Gastrocnemius medialis (tissue), 4 donors: ENCODE results near the gene EEF1A2. TPM values are rescaled to one million over a fixed set of nuclear protein-coding genes. Genes with fewer than 3 reads are reported as not detected.

Experiments used
- ATAC-seq, 2 donors: fragments of 150-250 bp; one replicate each; pipeline ENCODE4 v1.9.1; 2016
- DNase-seq, 2 donors: peaks; one replicate each; pipeline ENCODE4 v3.0.0-alpha.2; 2019
- H3K27ac ChIP-seq, 4 donors: fragments of 200-600 bp; sonication (generic); 1 replicate in 1 of 4; 2 replicates in 3 of 4; pipeline ENCODE4 v1.5.1; 2016 to 2018; ENCODE audit warnings: mild to moderate bottlenecking in 2 of 4, moderate library complexity in 1 of 4
- H3K27me3 ChIP-seq, 3 donors: fragments of 200-600 bp; sonication (generic) in 2 of 3; 1 replicate in 1 of 3; 2 replicates in 2 of 3; pipeline versions ENCODE4 v1.5.1 to v1.6.0; 2016 to 2019; ENCODE audit warnings: mild to moderate bottlenecking in 1 of 3, moderate library complexity in 1 of 3
- H3K36me3 ChIP-seq, 2 donors: fragments of 200-600 bp; sonication (generic) in 1 of 2; one replicate each; pipeline ENCODE4 v1.5.1; 2017 to 2018
- H3K4me1 ChIP-seq, 2 donors: fragments of 200-600 bp; sonication (generic) in 1 of 2; one replicate each; pipeline ENCODE4 v1.5.1; 2016 to 2017; ENCODE audit warnings: mild to moderate bottlenecking in 2 of 2
- H3K4me3 ChIP-seq, 4 donors: fragments of 200-600 bp; sonication (generic) in 3 of 4; 1 replicate in 1 of 4; 2 replicates in 3 of 4; pipeline ENCODE4 v1.5.1; 2016 to 2019; ENCODE audit warnings: mild to moderate bottlenecking in 2 of 4
- H3K9me3 ChIP-seq, 3 donors: fragments of 200-600 bp; sonication (generic) in 2 of 3; 1 replicate in 1 of 3; 2 replicates in 2 of 3; pipeline ENCODE4 v1.5.1; 2016 to 2019
- CTCF ChIP-seq, 5 experiments: fragments of 450-650 bp in 3 of 5; fragments of 200-600 bp in 2 of 5; sonication (generic) in 2 of 5; IDR thresholded peaks in 4 of 5; conservative IDR thresholded peaks in 1 of 5; 1 replicate in 4 of 5; 2 replicates in 1 of 5; pipeline ENCODE4 v1.5.1; 2016 to 2019; ENCODE audit warnings: antibody characterized with exemption in 5 of 5, mild to moderate bottlenecking in 3 of 5, moderate library complexity in 3 of 5
- POLR2A ChIP-seq, 2 donors: fragments of 450-650 bp; IDR thresholded peaks; one replicate each; pipeline ENCODE4 v1.6.1; 2017; ENCODE audit warnings: antibody characterized with exemption in 2 of 2, mild to moderate bottlenecking in 2 of 2, moderate library complexity in 2 of 2
- in situ Hi-C, 4 donors: fragments of 200-750 bp; cut with MboI; loops; one replicate each; pipeline versions ENCODE4 v1.15.0 to v1.8.0; 2017; ENCODE audit warnings: low sequenced_read_pairs in 4 of 4
- intact Hi-C: fragments of 100-400 bp; cut with DNase I; formaldehyde crosslinking; loops from one replicate; pipeline ENCODE4 v1.15.1; 2023; ENCODE audit warnings: low total_unique reads
- total RNA-seq, 4 donors: library from RNA; depleted of rRNA; stranded (reverse); fragments of >200 nt; gene quantifications; one replicate each; pipeline versions ENCODE4 v1.1.0 to v1.2.3, GENCODE V29; 2016

The EEF1A2 gene
- total RNA-seq, 4 donors from 2014 or later: 1,736 to 2,603 (median 2,395) TPM

GRCh38 chr20:63520934-63521601, 22.2 kb upstream of the EEF1A2 start:
- Histone ChIP-seq H3K36me3 (no peaks in the 10 kb centered on the region), H3K9me3 (no peaks in the 10 kb centered on the region), H3K27me3 (no peaks in the 10 kb centered on the region), H3K4me1 (peaks cover 12 to 23% of the 10 kb centered on the region in 2 donors), H3K27ac (peak overlapping the region; percentile 85 to 92 (median 87)), H3K4me3 (peak overlapping the region; percentile 75 to 88 (median 85))
- ATAC-seq: peak; percentile 40 to 43
- peak in 2 of 5 experiments; percentile 6 to 18 for TF ChIP-seq CTCF (IDR thresholded peaks at IDR 0.05 in 4 of 5, conservative IDR thresholded peaks at IDR 0.05 in 1 of 5)
- no peak for TF ChIP-seq POLR2A (IDR thresholded peaks at IDR 0.05)
- in situ Hi-C loops: no loop called here
- no peak for DNase-seq
- intact Hi-C loops: loop anchor here (1.0 kb wide), 1 partner anchor 25 kb away; no protein-coding TSS in a partner anchor

DNA sequence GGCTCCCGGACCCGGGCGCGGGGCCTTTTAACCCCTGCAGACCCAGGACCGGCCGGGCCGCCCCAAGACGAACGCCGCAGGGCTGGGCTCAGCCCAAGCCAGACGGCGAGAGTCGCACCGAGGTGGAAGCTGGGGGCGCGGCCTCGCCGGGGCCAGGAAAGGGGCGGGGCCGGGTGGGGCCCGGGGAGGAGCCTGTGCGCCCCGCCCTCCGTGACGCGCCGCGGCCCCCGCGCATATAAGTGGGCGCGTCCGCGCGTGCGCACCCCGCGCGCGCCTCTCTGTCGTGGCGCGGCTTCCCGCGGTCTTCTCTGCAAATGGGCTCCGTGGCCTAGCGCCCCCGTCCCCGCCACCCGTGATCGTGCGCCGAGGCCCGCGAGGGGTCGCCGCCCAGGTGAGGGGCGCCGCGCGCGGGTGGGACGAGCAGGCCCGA, 21.6 kb upstream of the EEF1A2 start, which contains the start of gene PPDPF:
Gene PPDPF (plus strand): TSS at position 262 of the 430 bp plus-strand sequence. CDS start 544 bp downstream, outside the sequence.
- H3K27ac ChIP-seq: peak within 1 kb of the TSS; percentile 85 to 92 (median 87)
- no peaks in the 10 kb centered on the region for H3K9me3 ChIP-seq
- peak within 1 kb of the TSS; percentile 75 to 88 (median 85) for H3K4me3 ChIP-seq
- TF ChIP-seq POLR2A (IDR thresholded peaks at IDR 0.05): peak; percentile 89 to 92
- TF ChIP-seq CTCF (IDR thresholded peaks at IDR 0.05 in 4 of 5, conservative IDR thresholded peaks at IDR 0.05 in 1 of 5): no peak
- peak; percentile 88 to 90 for ATAC-seq
- peak; percentile 60 to 73 for DNase-seq
- in situ Hi-C loops: no loop called here
- H3K4me1 ChIP-seq: peaks cover 12 to 23% of the 10 kb centered on the region in 2 donors
- H3K27me3 ChIP-seq: no peaks in the 10 kb centered on the region
- intact Hi-C loops: loop anchor here (1.0 kb wide), 1 partner anchor 24 kb away; no protein-coding TSS in a partner anchor
- no peaks in the 10 kb centered on the region for H3K36me3 ChIP-seq

DNA sequence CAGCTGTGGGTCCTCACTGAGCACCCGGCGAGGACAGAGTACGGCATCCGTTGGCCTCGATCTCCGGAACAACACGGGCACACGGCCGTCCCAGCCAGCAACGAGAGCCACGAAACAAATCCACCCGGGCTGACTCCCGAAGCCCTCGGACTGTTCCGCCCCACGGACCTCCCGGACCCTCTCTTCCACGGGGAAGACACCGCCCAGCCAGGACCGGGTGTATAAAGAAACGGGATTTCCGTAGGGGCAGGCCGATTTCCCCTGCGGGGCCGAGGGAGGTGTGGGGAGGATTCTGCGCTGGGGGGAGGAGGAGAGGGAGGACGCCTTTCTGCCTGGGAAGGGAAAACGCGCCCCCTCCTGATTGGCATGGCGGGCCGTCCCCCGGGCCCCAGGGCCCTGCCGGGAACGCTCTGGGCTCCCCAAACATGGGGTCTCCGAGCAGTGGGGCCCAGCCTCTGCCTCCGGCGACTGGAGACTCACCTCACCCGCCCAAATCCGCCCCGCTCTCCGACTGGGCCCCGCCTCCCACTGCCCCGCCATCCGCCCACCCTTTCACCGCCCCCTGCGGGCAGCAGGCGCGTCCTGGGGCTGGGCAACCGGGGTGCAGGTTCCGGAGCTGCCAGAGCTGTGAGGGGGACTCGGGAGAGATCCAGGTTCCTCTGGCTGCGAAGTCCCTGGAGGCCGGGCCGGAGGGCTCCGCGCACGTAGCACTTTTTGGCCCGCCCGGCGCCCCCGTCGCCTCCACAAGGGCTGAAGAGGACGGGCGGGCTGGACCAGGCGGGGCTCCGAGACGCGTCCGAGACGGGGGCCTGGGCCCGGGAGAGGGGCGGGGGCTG, 21.0 kb upstream of the EEF1A2 start:
- ATAC-seq (peak; percentile 73 to 78), DNase-seq (peak; percentile 46 to 50)
- intact Hi-C loops (loop anchor here (1.0 kb wide), 1 partner anchor 24 kb away; no protein-coding TSS in a partner anchor), in situ Hi-C loops (no loop called here)
- no peaks in the 10 kb centered on the region for H3K9me3 ChIP-seq
- no peaks in the 10 kb centered on the region for H3K36me3 ChIP-seq
- peak overlapping the region; percentile 75 to 88 (median 85) for H3K4me3 ChIP-seq
- no peaks in the 10 kb centered on the region for H3K27me3 ChIP-seq
- H3K4me1 ChIP-seq: peaks cover 12 to 23% of the 10 kb centered on the region in 2 donors
- peak in 4 of 5 experiments; percentile 55 to 71 (median 60) for TF ChIP-seq CTCF (IDR thresholded peaks at IDR 0.05 in 4 of 5, conservative IDR thresholded peaks at IDR 0.05 in 1 of 5)
- TF ChIP-seq POLR2A (IDR thresholded peaks at IDR 0.05): no peak
- H3K27ac ChIP-seq: peak overlapping the region; percentile 85 to 92 (median 87)

DNA sequence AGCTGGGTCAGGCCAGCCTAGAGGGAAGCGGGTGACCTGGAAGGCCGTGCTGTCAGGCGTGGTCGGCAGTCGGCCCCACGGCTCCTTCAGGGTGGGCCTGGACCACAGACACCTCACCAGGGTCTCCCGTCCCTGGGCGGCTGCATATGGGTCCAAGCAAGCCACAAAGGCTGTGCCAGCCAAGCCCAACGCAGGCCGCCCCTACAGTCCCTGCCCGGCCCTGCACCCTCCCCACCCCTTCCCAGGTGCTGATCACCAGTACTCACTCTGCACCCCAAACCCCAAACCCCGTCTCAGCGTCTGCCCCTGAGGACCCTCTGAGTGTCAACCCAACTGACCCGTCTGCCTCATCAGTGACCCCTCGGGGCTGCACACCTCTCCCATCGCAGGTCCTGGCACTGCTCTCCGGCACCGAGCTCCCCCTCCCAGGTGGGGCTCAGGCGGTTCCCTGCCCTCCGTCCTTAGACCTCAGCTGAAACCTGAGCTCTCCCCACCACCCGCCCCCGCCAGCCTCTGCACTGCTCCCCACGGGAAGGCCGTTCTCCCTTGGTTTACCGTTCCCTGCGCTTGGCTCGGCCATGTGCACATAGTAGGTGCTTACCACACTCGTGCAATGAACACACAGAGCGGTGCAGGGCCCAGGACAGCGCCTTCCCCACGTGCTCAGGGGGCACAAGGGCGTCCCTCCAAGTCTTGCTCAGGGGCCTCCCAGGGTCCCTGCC, 20.2 kb upstream of the EEF1A2 start:
- in situ Hi-C loops (no loop called here), intact Hi-C loops (no loop called here)
- peak overlapping the region; percentile 75 to 88 (median 85) for H3K4me3 ChIP-seq
- H3K27me3 ChIP-seq: no peaks in the 10 kb centered on the region
- TF ChIP-seq CTCF (IDR thresholded peaks at IDR 0.05 in 4 of 5, conservative IDR thresholded peaks at IDR 0.05 in 1 of 5) (no peak), POLR2A (IDR thresholded peaks at IDR 0.05) (no peak)
- peaks cover 12 to 23% of the 10 kb centered on the region in 2 donors for H3K4me1 ChIP-seq
- H3K9me3 ChIP-seq: no peaks in the 10 kb centered on the region
- H3K36me3 ChIP-seq: no peaks in the 10 kb centered on the region
- peak overlapping the region in 3 of 4 donors; percentile 85 to 92 (median 88) for H3K27ac ChIP-seq
- ATAC-seq: no peak
- no peak for DNase-seq
